Neural progenitor cell (in vitro differentiated cells): ENCODE results near the gene KRTAP10-3. TPM values are rescaled to one million over a fixed set of nuclear protein-coding genes. Genes with fewer than 3 reads are reported as not detected.
A peak's percentile ranks its signal among the peaks of the same experiment; 100 is the strongest.
"Not testable (repeated sequence)": the region's sequence is repeated elsewhere in the genome, so short reads cannot be mapped to it uniquely, and the experiment has no call there.

Experiments
- DNase-seq: peaks from one replicate; pipeline ENCODE4 v3.0.0-alpha.2; 2016; ENCODE audit warnings: low spot score
- H2AFZ ChIP-seq: fragments of 200-600 bp; sonication (generic); replicated peaks from 2 replicates; pipeline ENCODE4 v1.6.1; 2016; ENCODE audit warnings: antibody characterized with exemption
- H3F3A ChIP-seq: fragments of 200-600 bp; sonication (generic); 2 replicates; pipeline ENCODE4 v1.6.1; 2016; ENCODE audit warnings: antibody characterized with exemption, low read depth
- H3K27ac ChIP-seq: fragments of 200-600 bp; sonication (generic); 2 replicates; pipeline ENCODE4 v1.5.1; 2016; ENCODE audit warnings: mild to moderate bottlenecking
- H3K27me3 ChIP-seq: fragments of 200-600 bp; sonication (generic); 2 replicates; pipeline ENCODE4 v1.6.1; 2016; ENCODE audit warnings: mild to moderate bottlenecking, moderate library complexity
- H3K36me3 ChIP-seq: fragments of 200-600 bp; sonication (generic); 2 replicates; pipeline ENCODE4 v1.5.1; 2016
- H3K4me1 ChIP-seq: fragments of 200-600 bp; sonication (generic); 2 replicates; pipeline ENCODE4 v1.6.1; 2016; ENCODE audit warnings: mixed run types
- H3K4me2 ChIP-seq: fragments of 200-600 bp; sonication (generic); 2 replicates; pipeline ENCODE4 v1.6.1; 2016
- H3K4me3 ChIP-seq: fragments of 200-600 bp; sonication (generic); 2 replicates; pipeline ENCODE4 v1.5.1; 2016
- H3K79me2 ChIP-seq: fragments of 200-600 bp; sonication (generic); 2 replicates; pipeline ENCODE4 v1.6.1; 2016; ENCODE audit warnings: low read depth
- H3K9ac ChIP-seq: fragments of 200-600 bp; sonication (generic); 2 replicates; pipeline ENCODE4 v1.6.1; 2016
- H3K9me3 ChIP-seq: fragments of 200-600 bp; sonication (generic); 2 replicates; pipeline ENCODE4 v1.5.1; 2016; ENCODE audit warnings: low read depth
- H4K20me1 ChIP-seq: fragments of 200-600 bp; sonication (generic); 2 replicates; pipeline ENCODE4 v1.6.1; 2016; ENCODE audit warnings: low read depth
- H3K27ac Mint-ChIP-seq: 3 replicates; pipeline ENCODE4 v1.8.0; 2021; ENCODE audit warnings: mixed read lengths
- H3K27me3 Mint-ChIP-seq: 2 replicates; pipeline ENCODE4 v1.8.0; 2022; ENCODE audit warnings: low read depth, mild to moderate bottlenecking, inconsistent platforms, moderate library complexity, mixed read lengths; ENCODE audit not compliant: insufficient read depth
- H3K36me3 Mint-ChIP-seq: 3 replicates; pipeline ENCODE4 v1.8.0; 2021; ENCODE audit warnings: mixed read lengths
- H3K4me1 Mint-ChIP-seq: 3 replicates; pipeline ENCODE4 v1.8.0; 2021; ENCODE audit warnings: mixed read lengths
- H3K4me3 Mint-ChIP-seq: 3 replicates; pipeline ENCODE4 v1.8.0; 2021; ENCODE audit warnings: mild to moderate bottlenecking, moderate library complexity, mixed read lengths
- H3K9me3 Mint-ChIP-seq: 3 replicates; pipeline ENCODE4 v1.8.0; 2020; ENCODE audit warnings: mixed read lengths
- CTCF ChIP-seq: fragments of 200-600 bp; sonication (generic); IDR thresholded peaks from 2 replicates; pipeline ENCODE4 v1.5.1; 2017; ENCODE audit warnings: antibody characterized with exemption, mild to moderate bottlenecking
- EZH2 ChIP-seq: fragments of 200-600 bp; sonication (generic); IDR thresholded peaks from 2 replicates; pipeline ENCODE4 v1.6.1; 2017; ENCODE audit warnings: antibody characterized with exemption, mild to moderate bottlenecking, moderate library complexity
- EZH2phosphoT487 ChIP-seq: fragments of 200-600 bp; sonication (generic); IDR thresholded peaks from 2 replicates; pipeline ENCODE4 v1.6.1; 2017; ENCODE audit warnings: antibody characterized with exemption
- total RNA-seq: library from RNA; depleted of rRNA; stranded (reverse); fragments of >200 nt; gene quantifications from 2 replicates; pipeline ENCODE4 v1.2.3, GENCODE V29; 2015; ENCODE audit warnings: low replicate concordance

Gene KRTAP10-3
- total RNA-seq, 1 donor from 2014 or later: not detected

- no peak for DNase-seq
- Histone ChIP-seq H3K9ac (no peak overlapping the region), H3K4me3 (no peak overlapping the region), H3K36me3 (no peaks in the 10 kb centered on the region), H3F3A (peaks cover 24% of the 10 kb centered on the region), H3K9me3 (peaks cover 3% of the 10 kb centered on the region), H3K4me2 (no peak overlapping the region), H3K27me3 (no peaks in the 10 kb centered on the region), H2AFZ (no peak overlapping the region), H3K4me1 (peaks cover 25% of the 10 kb centered on the region), H3K79me2 (no peaks in the 10 kb centered on the region), H3K27ac (no peak overlapping the region), H4K20me1 (no peaks in the 10 kb centered on the region)
- TF ChIP-seq EZH2phosphoT487 (no peak), CTCF (no peak), EZH2 (no peak)
- H3K27ac Mint-ChIP-seq: no peak overlapping the region
- no peaks in the 10 kb centered on the region for H3K36me3 Mint-ChIP-seq
- peaks cover 2% of the 10 kb centered on the region for H3K9me3 Mint-ChIP-seq
- peaks cover 3% of the 10 kb centered on the region for H3K27me3 Mint-ChIP-seq
- H3K4me3 Mint-ChIP-seq: no peak overlapping the region
- peaks cover 15% of the 10 kb centered on the region for H3K4me1 Mint-ChIP-seq
Measured at GRCh38 chr21:44594406-44594916, 35.9 kb upstream of the KRTAP10-3 start.

DNA sequence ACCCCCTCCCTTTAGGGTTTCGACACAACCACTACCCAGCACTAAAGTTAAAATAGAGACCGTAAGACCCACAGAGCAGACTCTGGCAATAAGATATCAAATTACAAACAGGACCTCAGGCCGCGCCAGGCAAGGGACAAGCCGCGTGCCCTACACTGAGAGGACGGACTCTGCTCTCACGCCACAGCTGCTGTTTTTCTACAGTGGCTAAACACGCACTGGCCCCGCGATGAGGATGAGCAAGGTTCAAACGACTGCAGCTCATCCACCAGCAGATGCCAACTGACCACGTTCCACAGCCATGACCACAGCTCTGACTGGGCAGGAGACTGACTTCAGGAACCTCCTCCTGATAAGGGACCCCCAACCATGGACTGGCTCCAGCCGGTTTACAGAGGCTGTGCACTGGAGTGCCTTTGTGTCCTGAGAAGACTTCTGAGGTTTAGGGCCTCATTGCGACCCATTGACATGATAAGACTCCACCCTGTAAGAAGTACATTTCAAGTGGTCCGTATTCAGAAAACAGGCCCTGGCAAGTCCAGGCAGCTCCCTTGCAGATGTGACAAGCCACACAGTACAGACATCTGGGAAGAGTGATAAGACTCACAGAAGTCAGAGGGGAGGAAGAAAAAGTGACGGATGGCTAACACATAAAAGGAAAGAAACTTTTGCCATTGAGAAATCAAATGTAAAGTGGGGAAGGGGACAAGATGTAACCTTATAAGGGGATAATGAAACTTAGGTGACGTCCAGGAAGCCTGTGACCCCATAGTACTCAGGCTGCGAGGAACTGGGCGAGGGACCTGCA, 35.2 kb upstream of the KRTAP10-3 start:
- Mint-ChIP-seq H3K4me3 (no peak overlapping the region), H3K27ac (peak overlapping the region; percentile 62), H3K4me1 (peaks cover 17% of the 10 kb centered on the region), H3K36me3 (no peaks in the 10 kb centered on the region), H3K9me3 (peaks cover 2% of the 10 kb centered on the region), H3K27me3 (peaks cover 3% of the 10 kb centered on the region)
- peaks cover 21% of the 10 kb centered on the region for H3K4me1 ChIP-seq
- H3K36me3 ChIP-seq: no peaks in the 10 kb centered on the region
- H3K9ac ChIP-seq: no peak overlapping the region
- no peak overlapping the region for H2AFZ ChIP-seq
- no peaks in the 10 kb centered on the region for H3K79me2 ChIP-seq
- H3F3A ChIP-seq: peaks cover 17% of the 10 kb centered on the region
- H3K4me3 ChIP-seq: no peak overlapping the region
- no peaks in the 10 kb centered on the region for H4K20me1 ChIP-seq
- TF ChIP-seq CTCF: no peak
- TF ChIP-seq EZH2: no peak
- TF ChIP-seq EZH2phosphoT487: no peak
- no peak overlapping the region for H3K4me2 ChIP-seq
- H3K27ac ChIP-seq: no peak overlapping the region
- peaks cover 3% of the 10 kb centered on the region for H3K9me3 ChIP-seq
- no peaks in the 10 kb centered on the region for H3K27me3 ChIP-seq
- DNase-seq: no peak

- Mint-ChIP-seq H3K27me3 (peaks cover 3% of the 10 kb centered on the region), H3K4me3 (no peak within 1 kb of the TSS), H3K9me3 (no peaks in the 10 kb centered on the region), H3K36me3 (no peaks in the 10 kb centered on the region), H3K4me1 (peaks cover 15% of the 10 kb centered on the region), H3K27ac (peak within 1 kb of the TSS; percentile 62)
- no peak for TF ChIP-seq CTCF
- no peak for TF ChIP-seq EZH2
- TF ChIP-seq EZH2phosphoT487: no peak
- Histone ChIP-seq H3F3A (peaks cover 6% of the 10 kb centered on the region), H3K4me2 (no peak within 1 kb of the TSS), H3K27me3 (no peaks in the 10 kb centered on the region), H2AFZ (peak within 1 kb of the TSS; percentile 42), H3K9me3 (no peaks in the 10 kb centered on the region), H3K79me2 (no peaks in the 10 kb centered on the region), H3K4me1 (peaks cover 12% of the 10 kb centered on the region), H3K9ac (no peak within 1 kb of the TSS), H3K36me3 (no peaks in the 10 kb centered on the region), H3K27ac (no peak within 1 kb of the TSS), H4K20me1 (no peaks in the 10 kb centered on the region), H3K4me3 (no peak within 1 kb of the TSS)
- DNase-seq: no peak
Measured at GRCh38 chr21:44592446-44593311, 34.1 kb upstream of the KRTAP10-3 start, which contains the start of gene KRTAP10-6. Gene KRTAP10-6, minus strand, starts transcription at chr21:44592505. Its CDS starts 21 bp downstream, at chr21:44592484.

GRCh38 chr21:44591801-44592130, 33.2 kb upstream of the KRTAP10-3 start:
- peaks cover 15% of the 10 kb centered on the region for H3K4me1 Mint-ChIP-seq
- not testable (repeated sequence) for H3K27ac Mint-ChIP-seq, H3K4me3 Mint-ChIP-seq, H3K36me3 ChIP-seq, H3K79me2 ChIP-seq, H3K27me3 ChIP-seq, H3K4me2 ChIP-seq, H3F3A ChIP-seq, H3K9me3 Mint-ChIP-seq, H3K36me3 Mint-ChIP-seq, DNase-seq, H2AFZ ChIP-seq, H3K9me3 ChIP-seq, H3K27ac ChIP-seq, H3K4me3 ChIP-seq, H4K20me1 ChIP-seq, H3K27me3 Mint-ChIP-seq, H3K9ac ChIP-seq, H3K4me1 ChIP-seq
